SJSA1 (cell line): ENCODE results near the gene DNAAF5. TPM values are rescaled to one million over a fixed set of nuclear protein-coding genes. Genes with fewer than 3 reads are reported as not detected.
"Not testable (repeated sequence)": the region's sequence is repeated elsewhere in the genome, so short reads cannot be mapped to it uniquely, and the experiment has no call there.

Source experiments
- DNase-seq, 2 experiments: peaks; one replicate each; pipeline ENCODE4 v3.0.0-alpha.2; 2015 to 2020; ENCODE audit warnings: low spot score in 2 of 2, low read depth in 1 of 2
- H3K27ac ChIP-seq: fragments of 250-450 bp; sonication (Bioruptor Pico); 2 replicates; pipeline ENCODE4 v1.5.1; 2020; ENCODE audit warnings: mild to moderate bottlenecking, moderate library complexity
- H3K27me3 ChIP-seq: fragments of 250-450 bp; sonication (Bioruptor Pico); replicated peaks from 2 replicates; pipeline ENCODE4 v1.5.1; 2020; ENCODE audit warnings: mild to moderate bottlenecking, moderate library complexity
- H3K36me3 ChIP-seq: fragments of 250-450 bp; sonication (Bioruptor Pico); 2 replicates; pipeline ENCODE4 v1.5.1; 2020; ENCODE audit warnings: mild to moderate bottlenecking
- H3K4me1 ChIP-seq: fragments of 250-450 bp; sonication (Bioruptor Pico); replicated peaks from 2 replicates; pipeline ENCODE4 v1.6.1; 2021; ENCODE audit warnings: mild to moderate bottlenecking
- H3K4me3 ChIP-seq: fragments of 250-450 bp; sonication (Bioruptor Pico); 2 replicates; pipeline ENCODE4 v1.5.1; 2020; ENCODE audit warnings: mild to moderate bottlenecking
- H3K9me3 ChIP-seq: fragments of 250-450 bp; sonication (Bioruptor Pico); replicated peaks from 2 replicates; pipeline ENCODE4 v1.5.1; 2020; ENCODE audit warnings: mild to moderate bottlenecking
- total RNA-seq: library from RNA; depleted of rRNA; stranded (reverse); fragments of >200 nt; shearing (Covaris generic); gene quantifications from 2 replicates; pipeline ENCODE4 v1.2.3, GENCODE V29; 2014

The DNAAF5 gene
- total RNA-seq, 1 experiment from 2014 or later: 26.5 TPM

GRCh38 chr7:803796-804195, 77.3 kb downstream of the DNAAF5 start:
- not testable (repeated sequence) for H3K36me3 ChIP-seq, DNase-seq, H3K27me3 ChIP-seq, H3K4me3 ChIP-seq, H3K4me1 ChIP-seq, H3K9me3 ChIP-seq, H3K27ac ChIP-seq

DNA sequence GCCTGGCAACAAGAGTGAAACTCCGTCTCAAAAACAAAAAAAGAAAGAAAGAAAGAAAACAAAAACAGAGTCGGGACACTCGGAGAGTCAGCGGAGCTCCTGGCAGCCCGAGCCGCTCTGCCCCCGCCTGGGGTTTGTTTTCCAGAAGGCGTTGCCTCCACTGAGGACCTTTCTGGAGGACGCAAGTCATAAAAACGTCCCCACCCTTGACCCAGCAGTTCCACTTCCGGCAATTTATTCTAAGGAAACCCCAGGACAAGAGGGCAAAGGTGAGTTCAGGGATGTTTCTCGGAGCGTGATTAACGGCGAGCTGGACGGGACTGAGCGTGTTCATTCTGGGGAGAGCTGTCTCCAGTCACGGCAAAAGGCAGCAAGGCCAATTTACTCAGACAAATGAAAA, 78.8 kb downstream of the DNAAF5 start:
- Histone ChIP-seq H3K27ac (no peak overlapping the region), H3K36me3 (no peaks in the 10 kb centered on the region), H3K4me1 (peaks cover 6% of the 10 kb centered on the region), H3K4me3 (no peak overlapping the region), H3K27me3 (no peaks in the 10 kb centered on the region), H3K9me3 (no peaks in the 10 kb centered on the region; the same call in 1 of the 2 replicates)
- DNase-seq: no peak

- Histone ChIP-seq H3K36me3 (peaks cover 13% of the 10 kb centered on the region), H3K4me3 (no peak overlapping the region), H3K4me1 (peaks cover 34% of the 10 kb centered on the region), H3K27ac (no peak overlapping the region), H3K9me3 (no peaks in the 10 kb centered on the region), H3K27me3 (no peaks in the 10 kb centered on the region)
- no peak for DNase-seq
Observed at GRCh38 chr7:815284-816216, 89.1 kb downstream of the DNAAF5 start.

DNA sequence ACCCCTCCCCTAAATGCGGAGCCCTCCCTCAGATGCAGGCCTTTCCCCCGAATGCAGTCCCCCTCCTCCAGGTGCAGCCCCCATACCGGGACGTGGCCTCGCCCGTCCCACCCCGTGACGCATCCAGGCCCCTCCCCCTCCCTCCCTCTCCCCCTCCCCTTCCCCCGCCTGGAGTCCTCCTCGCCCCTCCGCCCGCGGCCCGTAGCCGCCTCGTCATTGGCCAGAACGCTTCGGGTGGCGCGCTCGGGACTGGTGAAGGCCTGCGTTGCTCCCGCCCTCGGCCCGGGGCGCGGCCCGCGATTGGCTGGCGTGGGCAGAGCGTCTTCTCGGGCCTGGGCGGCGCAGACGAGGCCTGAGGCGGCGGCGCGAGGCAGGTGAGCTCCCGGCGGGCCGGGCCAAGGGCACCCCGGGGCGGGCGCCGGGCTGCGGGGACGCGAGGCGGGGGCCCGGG, 89.8 kb downstream of the DNAAF5 start:
- H3K9me3 ChIP-seq: no peaks in the 10 kb centered on the region
- peaks cover 15% of the 10 kb centered on the region for H3K36me3 ChIP-seq
- H3K27ac ChIP-seq: no peak overlapping the region
- no peaks in the 10 kb centered on the region for H3K27me3 ChIP-seq
- H3K4me1 ChIP-seq: peaks cover 37% of the 10 kb centered on the region
- peak overlapping the region; percentile 93 for H3K4me3 ChIP-seq
- DNase-seq: peak; percentile 75 to 97

DNA sequence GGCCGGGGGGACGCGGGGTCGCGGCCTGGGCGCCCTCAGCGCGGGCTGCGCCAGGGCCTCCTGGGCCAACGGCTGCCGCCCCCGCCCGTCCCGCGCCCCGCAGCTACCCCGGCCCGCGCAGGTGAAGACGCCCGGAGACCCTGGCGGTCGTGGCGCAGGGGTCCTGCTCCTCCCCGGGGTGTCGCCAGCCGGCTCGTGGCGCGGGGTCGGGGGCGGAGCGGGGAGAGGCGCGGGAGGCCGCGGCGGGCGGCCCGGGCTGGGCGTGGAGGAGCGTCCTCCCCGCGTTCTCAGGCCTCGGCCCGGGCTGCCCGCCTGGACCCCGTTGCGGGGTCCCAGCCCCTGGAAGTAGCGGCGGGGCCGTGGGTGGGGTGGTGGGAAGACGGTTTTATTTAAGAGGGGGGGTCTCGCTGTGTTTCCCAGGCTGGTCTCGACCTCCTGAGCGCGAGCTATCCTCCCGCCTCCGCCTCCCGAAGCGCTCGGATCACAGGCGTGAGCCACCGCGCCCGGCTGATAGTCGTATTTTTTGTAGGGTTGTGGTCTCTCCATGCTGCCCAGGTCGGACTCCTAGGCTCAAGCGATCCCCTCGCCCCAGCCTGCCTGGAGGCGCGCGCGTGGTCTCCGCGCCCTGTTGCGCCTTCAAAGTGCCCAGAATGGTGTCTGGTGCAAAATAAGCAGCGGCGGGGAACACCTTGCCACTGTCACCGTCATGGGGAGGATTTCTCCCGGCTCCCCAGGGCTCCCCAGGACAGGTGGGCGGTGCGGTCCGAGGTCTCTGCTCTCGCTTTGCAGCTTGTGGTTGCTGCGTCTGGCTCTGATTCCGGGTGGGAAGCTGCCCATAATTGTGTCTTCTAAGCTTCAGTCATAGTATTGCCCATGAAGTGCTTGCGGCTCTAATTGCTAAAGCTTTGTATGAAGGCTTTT, 90.5 kb downstream of the DNAAF5 start:
- Histone ChIP-seq H3K4me3 (peak overlapping the region; percentile 93), H3K27ac (0 out of 2 replicates have a peak overlapping the region, but pooled peaks have one; percentile 10), H3K27me3 (no peaks in the 10 kb centered on the region), H3K36me3 (peaks cover 16% of the 10 kb centered on the region), H3K4me1 (peaks cover 37% of the 10 kb centered on the region), H3K9me3 (no peaks in the 10 kb centered on the region)
- DNase-seq: peak in 1 of 2 experiments; percentile 24

- Histone ChIP-seq H3K9me3 (no peaks in the 10 kb centered on the region), H3K4me3 (no peak overlapping the region), H3K4me1 (peaks cover 37% of the 10 kb centered on the region), H3K36me3 (peaks cover 22% of the 10 kb centered on the region), H3K27me3 (no peaks in the 10 kb centered on the region), H3K27ac (no peak overlapping the region)
- DNase-seq: peak in 1 of 2 experiments; percentile 44
Observed at GRCh38 chr7:818031-818699, 91.7 kb downstream of the DNAAF5 start.

GRCh38 chr7:820341-820740, 93.8 kb downstream of the DNAAF5 start:
- no peaks in the 10 kb centered on the region for H3K27me3 ChIP-seq
- H3K4me1 ChIP-seq: peaks cover 42% of the 10 kb centered on the region
- no peak overlapping the region for H3K4me3 ChIP-seq
- no peak for DNase-seq
- H3K27ac ChIP-seq: no peak overlapping the region
- H3K36me3 ChIP-seq: peaks cover 27% of the 10 kb centered on the region
- H3K9me3 ChIP-seq: no peaks in the 10 kb centered on the region

- Histone ChIP-seq H3K4me1 (peaks cover 44% of the 10 kb centered on the region), H3K9me3 (no peaks in the 10 kb centered on the region), H3K4me3 (no peak overlapping the region), H3K36me3 (peaks cover 31% of the 10 kb centered on the region), H3K27ac (no peak overlapping the region), H3K27me3 (no peaks in the 10 kb centered on the region)
- DNase-seq: no peak
Observed at GRCh38 chr7:821688-822087, 95.2 kb downstream of the DNAAF5 start.

DNA sequence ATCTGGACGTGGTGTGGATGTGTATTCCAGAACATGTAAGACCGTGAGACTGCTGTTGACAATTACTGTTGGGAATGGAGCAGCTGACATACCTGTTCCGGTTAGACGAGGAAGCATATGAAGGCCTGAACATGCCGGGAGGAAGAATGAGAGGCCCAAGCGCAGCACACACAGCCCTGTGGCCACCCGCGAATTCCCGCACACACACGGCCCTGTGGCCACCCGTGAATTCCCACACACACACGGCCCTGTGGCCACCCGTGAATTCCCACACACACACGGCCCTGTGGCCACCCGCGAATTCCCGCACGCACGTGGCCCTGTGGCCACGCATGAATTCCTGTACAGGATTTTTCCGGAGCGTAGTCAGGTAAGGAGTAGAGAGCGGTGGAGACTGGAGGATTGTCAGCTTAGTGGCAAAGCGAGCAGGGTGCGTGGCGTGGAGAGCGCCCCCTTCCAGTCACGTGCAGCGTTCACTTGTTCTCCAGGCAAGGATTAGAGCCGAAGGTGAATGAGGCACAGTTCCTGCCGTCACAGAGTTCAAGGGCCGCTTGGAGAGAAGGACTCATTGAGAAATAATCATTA, 96.3 kb downstream of the DNAAF5 start:
- peaks cover 36% of the 10 kb centered on the region for H3K4me1 ChIP-seq
- no peaks in the 10 kb centered on the region for H3K9me3 ChIP-seq
- no peak overlapping the region for H3K4me3 ChIP-seq
- H3K36me3 ChIP-seq: peaks cover 26% of the 10 kb centered on the region
- no peak overlapping the region for H3K27ac ChIP-seq
- DNase-seq: no peak
- no peaks in the 10 kb centered on the region for H3K27me3 ChIP-seq

DNA sequence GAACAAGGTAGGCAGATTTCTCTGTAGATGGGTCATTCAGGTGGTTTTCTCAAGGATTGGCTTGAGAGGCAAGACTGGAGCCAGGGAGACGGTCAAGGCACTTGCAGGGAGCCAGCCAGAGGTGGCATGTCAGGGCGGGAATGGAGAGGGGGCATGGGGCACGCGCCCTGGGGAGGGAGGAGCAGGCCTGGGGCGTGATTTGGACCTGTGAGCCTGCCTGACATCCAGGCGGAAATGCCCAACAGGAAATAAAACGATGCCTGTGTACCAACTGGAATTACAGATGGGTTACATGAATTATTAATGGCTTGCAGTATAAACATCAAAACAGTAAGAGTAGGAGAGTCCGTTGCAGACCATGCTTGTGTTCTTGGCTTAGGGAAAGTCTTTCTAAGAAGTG, 97.2 kb downstream of the DNAAF5 start:
- H3K4me1 ChIP-seq: peaks cover 29% of the 10 kb centered on the region
- DNase-seq: no peak
- peaks cover 23% of the 10 kb centered on the region for H3K36me3 ChIP-seq
- no peaks in the 10 kb centered on the region for H3K27me3 ChIP-seq
- no peak overlapping the region for H3K27ac ChIP-seq
- H3K4me3 ChIP-seq: no peak overlapping the region
- no peaks in the 10 kb centered on the region for H3K9me3 ChIP-seq

DNA sequence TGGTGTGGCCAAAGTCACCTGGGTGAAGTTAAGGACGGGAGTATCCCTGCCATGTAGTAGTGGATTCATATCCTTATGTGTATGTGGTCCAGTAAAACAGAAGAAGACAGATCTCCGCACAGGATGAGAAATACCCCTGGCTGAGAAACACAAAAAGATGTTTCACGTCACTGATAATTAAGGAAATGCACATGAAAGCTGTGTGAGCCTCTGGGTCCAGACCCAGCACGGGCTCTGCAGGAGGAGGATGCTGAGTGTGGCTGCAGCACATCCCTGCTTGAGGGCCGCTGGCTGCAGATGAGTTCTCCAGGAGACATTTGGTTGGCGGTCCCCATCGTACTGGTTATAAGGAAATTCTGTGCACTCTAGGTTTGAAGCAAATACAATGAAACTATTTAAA, 97.6 kb downstream of the DNAAF5 start:
- peaks cover 29% of the 10 kb centered on the region for H3K4me1 ChIP-seq
- no peak overlapping the region for H3K27ac ChIP-seq
- H3K4me3 ChIP-seq: no peak overlapping the region
- peaks cover 23% of the 10 kb centered on the region for H3K36me3 ChIP-seq
- no peaks in the 10 kb centered on the region for H3K9me3 ChIP-seq
- H3K27me3 ChIP-seq: no peaks in the 10 kb centered on the region
- no peak for DNase-seq

- H3K27ac ChIP-seq: no peak overlapping the region
Observed at GRCh38 chr7:824664-825063, 98.2 kb downstream of the DNAAF5 start.

DNA sequence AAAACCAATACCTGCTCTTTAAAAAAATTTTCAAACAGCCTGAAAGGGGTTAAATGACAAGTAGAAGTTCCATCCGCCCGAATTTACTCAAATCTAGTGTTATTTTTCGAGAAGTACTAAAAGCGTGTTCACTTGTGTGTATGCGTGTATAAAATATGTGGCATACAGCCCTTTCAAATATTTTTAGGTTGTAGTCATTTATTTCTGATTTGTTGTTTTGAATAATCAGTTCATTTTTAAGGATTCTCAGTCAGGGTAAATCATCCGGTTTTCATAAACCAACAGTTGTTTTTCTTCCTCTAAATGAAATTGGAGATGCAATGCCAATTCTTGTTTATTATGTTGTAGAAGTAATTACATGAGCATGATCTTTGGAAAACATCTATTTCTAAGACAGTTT, 98.9 kb downstream of the DNAAF5 start:
- Histone ChIP-seq H3K36me3 (peaks cover 19% of the 10 kb centered on the region), H3K27ac (peak overlapping the region; percentile 30), H3K27me3 (no peaks in the 10 kb centered on the region), H3K9me3 (no peaks in the 10 kb centered on the region), H3K4me1 (peaks cover 32% of the 10 kb centered on the region), H3K4me3 (no peak overlapping the region)
- no peak for DNase-seq

More at GRCh38 chr7:824664-825063, 98.2 kb downstream of the DNAAF5 start:
- Histone ChIP-seq H3K4me3 (no peak overlapping the region), H3K36me3 (peaks cover 23% of the 10 kb centered on the region), H3K4me1 (peaks cover 29% of the 10 kb centered on the region), H3K9me3 (no peaks in the 10 kb centered on the region), H3K27me3 (no peaks in the 10 kb centered on the region)
- DNase-seq: no peak
